Ishikawa (cell line): ENCODE measurements around the gene EVI5.

Experiments used
- CEBPB ChIP-seq: IDR thresholded peaks from 2 replicates; pipeline ENCODE4 v1.6.1; 2012
- EP300 ChIP-seq: IDR thresholded peaks from 2 replicates; pipeline ENCODE4 v1.6.1; 2012; ENCODE audit warnings: borderline replicate concordance
- NFIC ChIP-seq: IDR thresholded peaks from 2 replicates; pipeline ENCODE4 v1.6.1; 2012
- YY1 ChIP-seq: IDR thresholded peaks from 2 replicates; pipeline ENCODE4 v1.6.1; 2012; ENCODE audit warnings: low read depth
- TF ChIP-seq, protein P1 (sequence below): IDR thresholded peaks from 2 replicates; pipeline ENCODE4 v1.6.1; 2012
- TF ChIP-seq, protein P2 (sequence below): IDR thresholded peaks from 2 replicates; pipeline ENCODE4 v1.6.1; 2012; ENCODE audit warnings: low read depth, mild to moderate bottlenecking

DNA sequence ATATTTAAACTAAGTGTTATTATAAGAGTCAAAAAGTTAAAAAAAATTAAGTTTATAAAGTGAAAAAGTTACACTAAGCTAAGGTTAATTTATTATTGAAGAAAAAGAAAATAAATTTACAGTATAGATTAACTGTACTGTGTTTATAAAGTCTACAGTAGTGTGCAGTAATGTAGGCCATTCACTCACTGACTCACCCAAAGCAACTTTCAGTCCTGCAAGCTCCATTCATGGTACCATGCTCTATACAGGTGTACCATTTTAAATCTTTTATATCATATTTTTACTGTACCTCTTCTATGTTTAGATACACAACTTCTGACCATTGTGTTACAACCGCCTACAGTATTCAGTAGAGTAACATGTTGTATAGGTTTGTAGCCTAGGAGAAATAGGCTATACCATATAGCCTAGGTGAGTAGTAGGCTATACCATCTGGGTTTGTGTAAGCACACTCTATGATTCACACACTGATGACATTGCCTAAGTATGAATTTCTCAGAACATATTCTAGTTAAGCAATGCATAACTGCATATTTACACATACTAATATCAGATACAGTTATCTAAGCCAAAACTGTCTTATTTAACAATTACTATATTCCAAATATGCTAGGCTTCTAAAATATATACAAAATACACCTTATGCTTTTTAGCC is 217.6 kb downstream of the EVI5 start:
- TF ChIP-seq, protein P1, sequence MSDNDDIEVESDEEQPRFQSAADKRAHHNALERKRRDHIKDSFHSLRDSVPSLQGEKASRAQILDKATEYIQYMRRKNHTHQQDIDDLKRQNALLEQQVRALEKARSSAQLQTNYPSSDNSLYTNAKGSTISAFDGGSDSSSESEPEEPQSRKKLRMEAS, result no peak
- TF ChIP-seq CEBPB, result no peak
- no peak for TF ChIP-seq NFIC
- TF ChIP-seq EP300, result no peak
- TF ChIP-seq, protein P2, sequence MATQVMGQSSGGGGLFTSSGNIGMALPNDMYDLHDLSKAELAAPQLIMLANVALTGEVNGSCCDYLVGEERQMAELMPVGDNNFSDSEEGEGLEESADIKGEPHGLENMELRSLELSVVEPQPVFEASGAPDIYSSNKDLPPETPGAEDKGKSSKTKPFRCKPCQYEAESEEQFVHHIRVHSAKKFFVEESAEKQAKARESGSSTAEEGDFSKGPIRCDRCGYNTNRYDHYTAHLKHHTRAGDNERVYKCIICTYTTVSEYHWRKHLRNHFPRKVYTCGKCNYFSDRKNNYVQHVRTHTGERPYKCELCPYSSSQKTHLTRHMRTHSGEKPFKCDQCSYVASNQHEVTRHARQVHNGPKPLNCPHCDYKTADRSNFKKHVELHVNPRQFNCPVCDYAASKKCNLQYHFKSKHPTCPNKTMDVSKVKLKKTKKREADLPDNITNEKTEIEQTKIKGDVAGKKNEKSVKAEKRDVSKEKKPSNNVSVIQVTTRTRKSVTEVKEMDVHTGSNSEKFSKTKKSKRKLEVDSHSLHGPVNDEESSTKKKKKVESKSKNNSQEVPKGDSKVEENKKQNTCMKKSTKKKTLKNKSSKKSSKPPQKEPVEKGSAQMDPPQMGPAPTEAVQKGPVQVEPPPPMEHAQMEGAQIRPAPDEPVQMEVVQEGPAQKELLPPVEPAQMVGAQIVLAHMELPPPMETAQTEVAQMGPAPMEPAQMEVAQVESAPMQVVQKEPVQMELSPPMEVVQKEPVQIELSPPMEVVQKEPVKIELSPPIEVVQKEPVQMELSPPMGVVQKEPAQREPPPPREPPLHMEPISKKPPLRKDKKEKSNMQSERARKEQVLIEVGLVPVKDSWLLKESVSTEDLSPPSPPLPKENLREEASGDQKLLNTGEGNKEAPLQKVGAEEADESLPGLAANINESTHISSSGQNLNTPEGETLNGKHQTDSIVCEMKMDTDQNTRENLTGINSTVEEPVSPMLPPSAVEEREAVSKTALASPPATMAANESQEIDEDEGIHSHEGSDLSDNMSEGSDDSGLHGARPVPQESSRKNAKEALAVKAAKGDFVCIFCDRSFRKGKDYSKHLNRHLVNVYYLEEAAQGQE, result no peak
- TF ChIP-seq YY1, result no peak
